Activated naive CD4-positive, alpha-beta T cell treated with anti-CD3 and anti-CD28 coated beads, Interleukin-2, amount 10 ng/mL, durations not matched to agents 7 days and 5 days (primary cell): ENCODE measurements around the gene PRKCA.
A peak's percentile ranks its signal among the peaks of the same experiment; 100 is the strongest.

Experiments
- CTCF ChIA-PET: fragments of 350-600 bp; sonication (Branson Sonifier 250); formaldehyde crosslinking; loops from one replicate; lab custom pipeline; 2021; ENCODE audit warnings: antibody characterized with exemption; lab: Charles Lee
- DNase-seq: peaks from one replicate; pipeline ENCODE4 v3.0.0-alpha.2; 2020
- H3K27ac Mint-ChIP-seq: one replicate; pipeline ENCODE4 v1.8.0; 2021; ENCODE audit warnings: mild to moderate bottlenecking, moderate library complexity, mixed read lengths
- H3K27me3 Mint-ChIP-seq: one replicate; pipeline ENCODE4 v1.8.0; 2021; ENCODE audit warnings: mild to moderate bottlenecking, mixed read lengths
- H3K36me3 Mint-ChIP-seq: one replicate; pipeline ENCODE4 v1.8.0; 2021; ENCODE audit warnings: mixed read lengths
- H3K4me1 Mint-ChIP-seq: one replicate; pipeline ENCODE4 v1.8.0; 2021; ENCODE audit warnings: mixed read lengths
- H3K4me3 Mint-ChIP-seq: one replicate; pipeline ENCODE4 v1.8.0; 2021; ENCODE audit warnings: mild to moderate bottlenecking, moderate library complexity, mixed read lengths
- H3K9me3 Mint-ChIP-seq: one replicate; pipeline ENCODE4 v1.8.0; 2021; ENCODE audit warnings: mixed read lengths

The PRKCA gene

DNA sequence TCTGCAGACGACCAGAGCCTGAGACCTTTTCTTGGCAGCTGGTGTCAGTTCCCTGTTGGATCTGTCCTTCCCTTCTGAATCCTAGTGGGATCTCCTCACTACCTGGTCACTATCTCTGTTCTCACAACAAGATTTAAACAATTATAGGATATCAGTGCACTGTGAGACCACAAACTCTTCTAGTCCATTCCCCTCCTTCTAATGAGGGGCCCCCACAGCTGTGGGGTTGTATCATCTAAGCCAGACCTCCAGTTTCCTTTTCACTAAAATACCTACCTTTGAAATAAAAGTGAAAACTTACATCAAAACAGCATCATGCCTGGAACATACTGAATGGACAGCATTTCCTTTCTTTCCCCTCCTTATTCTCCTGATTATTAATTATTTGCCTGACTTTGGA, 233.2 kb downstream of the PRKCA start:
- Mint-ChIP-seq H3K4me3 (no peak overlapping the region), H3K27ac (peak overlapping the region; percentile 14), H3K9me3 (no peaks in the 10 kb centered on the region), H3K36me3 (peaks cover 28% of the 10 kb centered on the region), H3K4me1 (peaks cover 35% of the 10 kb centered on the region), H3K27me3 (no peaks in the 10 kb centered on the region)
- DNase-seq = no peak
- CTCF ChIA-PET = interaction anchor here (1.1 kb wide), 1 partner anchor 31 kb away, joined by 3 read pairs; no protein-coding TSS in a partner anchor

DNA sequence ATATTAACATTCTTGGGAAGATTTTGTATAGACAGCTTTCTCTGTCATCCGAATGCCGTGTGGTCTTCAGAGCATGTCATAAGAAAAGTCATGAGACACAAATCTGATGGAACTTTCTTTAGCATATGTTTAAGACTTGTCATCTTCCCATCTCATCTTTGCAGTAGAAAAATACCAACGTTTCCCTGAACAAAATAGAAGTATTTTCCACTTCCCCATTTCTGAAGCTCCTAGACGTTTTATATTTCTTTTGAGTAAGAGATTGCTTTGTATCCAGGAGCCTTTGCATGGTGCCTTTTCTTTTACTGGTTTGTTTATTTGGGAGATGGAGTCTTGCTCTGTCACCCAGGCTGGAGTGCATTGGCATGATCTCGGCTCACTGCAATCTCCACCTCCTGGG, 235.1 kb downstream of the PRKCA start:
- Mint-ChIP-seq H3K36me3 (peaks cover 25% of the 10 kb centered on the region), H3K4me1 (peaks cover 50% of the 10 kb centered on the region), H3K4me3 (no peak overlapping the region), H3K9me3 (peaks cover 1% of the 10 kb centered on the region), H3K27ac (no peak overlapping the region), H3K27me3 (no peaks in the 10 kb centered on the region)
- DNase-seq = no peak
- CTCF ChIA-PET = interaction anchor here (0.5 to 1.0 kb wide), 2 partner anchors 22 to 46 kb away, joined by 3 read pairs; no protein-coding TSS in a partner anchor

DNA sequence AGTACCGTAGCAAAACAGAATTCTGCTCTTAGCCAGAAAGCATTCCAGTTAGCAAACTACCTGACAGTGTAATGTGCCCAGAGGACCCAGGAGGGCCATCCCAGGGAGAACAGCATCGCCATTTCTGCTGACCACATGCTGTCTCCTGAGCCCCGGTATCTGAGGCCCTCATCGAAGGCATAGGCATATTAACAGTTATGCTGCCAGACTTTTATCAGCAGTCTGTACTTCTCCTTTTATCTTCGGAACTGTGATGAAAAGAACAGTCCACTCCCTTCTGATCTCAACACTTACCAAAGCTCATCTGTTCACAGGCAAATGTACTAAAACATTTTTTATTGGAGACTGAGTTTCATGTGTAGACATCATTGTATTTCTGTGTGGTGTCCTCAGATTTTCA, 236.4 kb downstream of the PRKCA start:
- H3K27ac Mint-ChIP-seq = no peak overlapping the region

GRCh38 chr17:66540131-66540781, 237.8 kb downstream of the PRKCA start:
- CTCF ChIA-PET = no interaction called here
- no peak for DNase-seq
- H3K27me3 Mint-ChIP-seq = no peaks in the 10 kb centered on the region
- no peak overlapping the region for H3K27ac Mint-ChIP-seq
- peaks cover 17% of the 10 kb centered on the region for H3K36me3 Mint-ChIP-seq
- H3K9me3 Mint-ChIP-seq = peaks cover 2% of the 10 kb centered on the region
- H3K4me3 Mint-ChIP-seq = no peak overlapping the region
- peaks cover 44% of the 10 kb centered on the region for H3K4me1 Mint-ChIP-seq

More for the DNA sequence above, 236.4 kb downstream of the PRKCA start:
- no peak for DNase-seq
- Mint-ChIP-seq H3K27me3 (no peaks in the 10 kb centered on the region), H3K4me1 (peaks cover 57% of the 10 kb centered on the region), H3K4me3 (no peak overlapping the region), H3K36me3 (peaks cover 21% of the 10 kb centered on the region), H3K9me3 (peaks cover 2% of the 10 kb centered on the region)
- CTCF ChIA-PET = no interaction called here

DNA sequence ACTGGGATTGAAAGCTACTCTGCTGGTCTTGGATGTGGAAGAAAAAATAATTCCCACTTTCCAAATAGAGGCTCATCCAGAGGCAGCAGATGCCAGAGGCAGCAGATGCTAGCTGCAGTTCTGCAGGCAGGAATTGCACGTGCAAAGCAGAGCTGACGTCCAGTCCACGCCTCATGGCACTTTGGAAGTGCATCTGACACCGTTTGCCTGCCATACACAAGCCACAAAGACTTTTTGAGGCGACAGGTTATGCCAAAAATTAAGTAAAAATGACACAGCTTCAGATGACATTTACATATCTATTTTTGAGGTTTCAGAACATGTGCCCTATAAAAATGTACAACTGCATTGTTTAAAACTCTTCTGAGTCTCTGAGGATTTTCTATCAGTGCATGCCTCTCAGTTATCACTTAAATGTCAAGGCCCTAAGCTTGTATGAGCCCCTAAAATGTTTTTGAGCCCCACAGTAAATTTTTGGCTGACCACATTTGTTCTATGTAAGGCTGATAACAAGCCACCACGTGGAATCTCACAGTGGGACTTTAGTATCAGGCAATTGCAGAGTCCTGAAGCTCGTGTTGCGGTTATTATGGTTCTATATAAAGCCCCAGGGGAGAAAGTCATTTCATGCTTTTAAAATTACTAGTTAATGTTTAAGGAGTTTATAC, 239.2 kb downstream of the PRKCA start:
- CTCF ChIA-PET = no interaction called here
- no peaks in the 10 kb centered on the region for H3K27me3 Mint-ChIP-seq
- H3K9me3 Mint-ChIP-seq = peaks cover 3% of the 10 kb centered on the region
- H3K27ac Mint-ChIP-seq = no peak overlapping the region
- H3K36me3 Mint-ChIP-seq = peaks cover 18% of the 10 kb centered on the region
- H3K4me3 Mint-ChIP-seq = no peak overlapping the region
- DNase-seq = no peak
- peaks cover 36% of the 10 kb centered on the region for H3K4me1 Mint-ChIP-seq

DNA sequence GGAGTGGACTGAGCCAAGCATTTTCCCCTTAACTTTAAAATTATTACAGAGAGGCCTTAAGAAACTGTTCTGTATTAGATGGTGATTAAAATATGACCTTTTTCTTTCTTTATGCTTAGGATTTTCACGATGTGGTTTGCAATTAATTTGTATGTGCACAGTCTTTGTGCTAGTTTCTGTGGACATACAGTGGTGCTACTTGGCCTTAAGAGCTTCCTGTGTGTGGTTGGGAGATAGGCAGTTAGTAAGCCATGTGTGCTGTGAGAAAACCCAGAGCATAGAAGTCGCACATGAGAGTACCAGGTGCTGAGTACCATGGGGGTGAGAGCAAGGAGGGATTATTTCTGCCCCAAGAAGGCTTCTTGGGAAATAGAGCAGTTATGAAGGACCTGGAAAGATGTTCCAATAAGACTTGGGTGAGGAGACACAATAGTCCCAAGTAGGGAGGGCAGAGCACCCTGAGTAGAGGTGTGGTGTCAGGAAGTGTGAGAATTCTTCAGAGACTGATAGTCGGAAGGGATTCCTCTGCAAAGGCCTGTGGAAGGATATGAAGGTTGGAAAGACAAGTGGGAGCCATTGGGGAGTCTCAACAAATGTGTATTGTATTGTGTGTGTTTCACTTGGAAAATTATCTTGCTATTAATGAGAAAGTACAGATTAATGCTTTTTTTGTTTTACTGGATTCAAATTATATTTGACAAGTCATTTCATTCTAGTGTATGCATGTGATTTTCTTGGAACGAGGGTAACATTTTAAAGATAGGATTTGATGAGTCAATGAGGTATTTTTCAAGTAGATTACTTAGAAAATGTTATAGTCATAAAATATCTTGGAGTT, 239.9 kb downstream of the PRKCA start:
- Mint-ChIP-seq H3K36me3 (peaks cover 22% of the 10 kb centered on the region), H3K4me3 (no peak overlapping the region), H3K27ac (peak overlapping the region; percentile 2), H3K27me3 (no peaks in the 10 kb centered on the region), H3K9me3 (peaks cover 3% of the 10 kb centered on the region), H3K4me1 (peaks cover 42% of the 10 kb centered on the region)
- CTCF ChIA-PET = no interaction called here
- no peak for DNase-seq

DNA sequence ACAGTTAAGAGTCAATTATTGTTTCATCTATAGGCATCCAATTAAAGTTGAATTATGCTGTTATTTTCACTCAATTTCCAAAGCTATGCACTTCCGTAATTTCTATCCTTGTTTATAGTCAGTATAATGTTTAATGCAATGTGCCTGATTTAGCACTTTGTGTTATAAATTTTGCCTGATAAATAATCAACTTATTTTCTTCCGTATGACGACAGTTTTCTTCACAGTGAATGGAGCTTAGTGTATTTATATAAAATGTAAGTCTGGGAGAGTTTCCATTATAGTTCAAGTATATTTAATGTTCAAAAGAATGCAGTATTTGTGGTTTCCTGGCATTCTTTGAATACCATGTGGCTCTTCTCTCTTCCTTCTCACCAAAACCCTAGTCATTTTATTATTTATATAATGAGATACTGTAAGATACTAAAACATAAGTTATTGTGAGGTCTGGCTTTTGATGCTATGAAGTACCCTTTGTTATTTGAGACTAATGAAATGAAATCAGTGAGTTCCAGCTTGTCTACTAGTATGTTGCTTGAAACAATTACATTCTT, 240.6 kb downstream of the PRKCA start:
- CTCF ChIA-PET = no interaction called here
- no peak overlapping the region for H3K4me3 Mint-ChIP-seq
- H3K27ac Mint-ChIP-seq = no peak overlapping the region

GRCh38 chr17:66543526-66543925, 241.1 kb downstream of the PRKCA start:
- Mint-ChIP-seq H3K4me1 (peaks cover 54% of the 10 kb centered on the region), H3K27ac (no peak overlapping the region), H3K36me3 (peaks cover 31% of the 10 kb centered on the region), H3K4me3 (no peak overlapping the region), H3K27me3 (no peaks in the 10 kb centered on the region), H3K9me3 (peaks cover 3% of the 10 kb centered on the region)
- CTCF ChIA-PET = no interaction called here
- no peak for DNase-seq

More for the DNA sequence above, 240.6 kb downstream of the PRKCA start:
- no peaks in the 10 kb centered on the region for H3K27me3 Mint-ChIP-seq
- peaks cover 3% of the 10 kb centered on the region for H3K9me3 Mint-ChIP-seq
- H3K4me1 Mint-ChIP-seq = peaks cover 49% of the 10 kb centered on the region
- H3K36me3 Mint-ChIP-seq = peaks cover 26% of the 10 kb centered on the region
- no peak for DNase-seq

- H3K27ac Mint-ChIP-seq = no peak overlapping the region
- peaks cover 67% of the 10 kb centered on the region for H3K4me1 Mint-ChIP-seq
- CTCF ChIA-PET = no interaction called here
These were observed 243.5 kb downstream of the PRKCA start for GRCh38 chr17:66545918-66546317.

GRCh38 chr17:66547151-66547865, 244.9 kb downstream of the PRKCA start:
- peak overlapping the region; percentile 87 for H3K27ac Mint-ChIP-seq
- peaks cover 31% of the 10 kb centered on the region for H3K36me3 Mint-ChIP-seq
- no peak overlapping the region for H3K4me3 Mint-ChIP-seq
- no peaks in the 10 kb centered on the region for H3K27me3 Mint-ChIP-seq
- CTCF ChIA-PET = interaction anchor here (0.9 to 1.6 kb wide), 2 partner anchors 15 to 292 kb away, joined by 3 to 4 read pairs; no protein-coding TSS in a partner anchor
- H3K4me1 Mint-ChIP-seq = peaks cover 53% of the 10 kb centered on the region
- no peak for DNase-seq
- H3K9me3 Mint-ChIP-seq = peaks cover 3% of the 10 kb centered on the region

More at GRCh38 chr17:66545918-66546317, 243.5 kb downstream of the PRKCA start:
- H3K4me3 Mint-ChIP-seq = no peak overlapping the region
- peaks cover 3% of the 10 kb centered on the region for H3K9me3 Mint-ChIP-seq
- no peaks in the 10 kb centered on the region for H3K27me3 Mint-ChIP-seq
- peaks cover 31% of the 10 kb centered on the region for H3K36me3 Mint-ChIP-seq
- DNase-seq = no peak

DNA sequence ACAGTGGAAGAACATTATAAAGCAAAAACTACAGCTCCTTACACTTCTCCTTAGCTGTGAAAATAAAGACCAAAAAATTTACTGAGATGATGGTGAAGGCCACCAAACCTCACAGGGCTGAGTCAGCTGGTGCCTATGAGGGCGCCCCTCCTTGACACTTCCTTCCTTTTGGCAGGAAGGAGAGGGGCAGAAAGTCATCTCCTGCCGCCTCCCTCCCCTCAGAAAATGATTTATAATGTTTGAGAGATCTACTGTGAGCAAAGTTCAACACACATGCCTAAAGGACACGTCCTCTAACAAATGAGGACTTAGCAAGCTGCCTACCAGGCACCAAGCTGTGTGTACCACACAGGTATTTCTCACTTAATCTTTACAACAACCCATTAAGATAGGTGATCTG, 245.7 kb downstream of the PRKCA start:
- Mint-ChIP-seq H3K27ac (peak overlapping the region; percentile 87), H3K36me3 (peaks cover 34% of the 10 kb centered on the region), H3K4me3 (no peak overlapping the region), H3K9me3 (peaks cover 1% of the 10 kb centered on the region), H3K4me1 (peaks cover 46% of the 10 kb centered on the region), H3K27me3 (no peaks in the 10 kb centered on the region)
- peak; percentile 55 for DNase-seq
- CTCF ChIA-PET = interaction anchor here (0.9 to 1.6 kb wide), 2 partner anchors 15 to 292 kb away, joined by 3 to 4 read pairs; no protein-coding TSS in a partner anchor

GRCh38 chr17:66548659-66549310, 246.4 kb downstream of the PRKCA start:
- peaks cover 1% of the 10 kb centered on the region for H3K9me3 Mint-ChIP-seq
- H3K27me3 Mint-ChIP-seq = no peaks in the 10 kb centered on the region
- H3K4me1 Mint-ChIP-seq = peaks cover 42% of the 10 kb centered on the region
- CTCF ChIA-PET = interaction anchor here (1.6 kb wide), 1 partner anchor 293 kb away, joined by 3 read pairs; no protein-coding TSS in a partner anchor
- no peak for DNase-seq
- peaks cover 38% of the 10 kb centered on the region for H3K36me3 Mint-ChIP-seq
- peak overlapping the region; percentile 87 for H3K27ac Mint-ChIP-seq
- H3K4me3 Mint-ChIP-seq = no peak overlapping the region

DNA sequence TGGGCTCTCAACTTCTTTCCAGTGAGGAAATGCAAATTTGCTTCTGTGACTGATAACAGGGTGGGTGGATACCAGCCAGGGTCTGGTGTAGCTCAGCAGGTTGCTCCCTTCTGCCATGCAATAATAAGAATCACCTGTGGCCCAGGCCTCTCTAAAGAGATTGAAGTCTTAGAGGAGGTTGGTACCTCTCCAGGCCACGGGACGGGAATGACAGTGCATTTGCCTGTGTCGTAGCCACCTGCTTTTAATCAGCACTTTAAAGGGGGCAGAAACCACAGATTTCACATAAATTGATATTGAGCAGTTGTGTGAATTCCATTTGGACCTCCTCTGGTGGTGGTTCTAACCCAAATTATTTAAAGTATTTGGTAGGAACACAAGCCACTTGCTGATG, 246.9 kb downstream of the PRKCA start:
- Mint-ChIP-seq H3K4me3 (no peak overlapping the region), H3K27ac (no peak overlapping the region), H3K36me3 (peaks cover 41% of the 10 kb centered on the region), H3K9me3 (peaks cover 1% of the 10 kb centered on the region), H3K27me3 (no peaks in the 10 kb centered on the region), H3K4me1 (peaks cover 42% of the 10 kb centered on the region)
- CTCF ChIA-PET = interaction anchor here (1.6 kb wide), 1 partner anchor 294 kb away, joined by 3 read pairs; no protein-coding TSS in a partner anchor
- no peak for DNase-seq
